ENCODE data around the gene DNAH14. TPM values are rescaled to one million over a fixed set of nuclear protein-coding genes. Genes with fewer than 3 reads are reported as not detected.
"Not testable (repeated sequence)": the region's sequence is repeated elsewhere in the genome, so short reads cannot be mapped to it uniquely, and the experiment has no call there.

The DNAH14 gene
- total and polyA plus RNA-seq, 9 donors: 3.7 to 61.4 (median 24.2) TPM

DNA sequence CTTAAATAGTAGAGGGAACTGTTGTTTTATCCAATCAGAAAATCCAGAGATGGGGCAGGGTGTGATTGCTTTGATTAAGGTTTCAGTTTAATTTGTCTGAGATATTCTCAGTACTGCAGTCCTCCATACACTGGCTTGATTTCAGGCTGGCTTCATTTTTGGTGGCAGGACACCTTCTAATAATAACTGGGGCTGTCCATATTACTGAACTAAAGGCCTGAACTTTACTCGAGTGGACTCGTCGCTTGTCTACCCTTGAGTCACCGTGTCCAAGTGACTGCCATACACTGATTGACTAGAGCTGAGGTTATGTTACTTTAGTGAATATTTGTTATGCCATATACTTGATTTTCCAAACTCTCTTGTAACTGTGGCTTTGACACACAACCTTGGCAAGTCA is 228.8 kb downstream of the DNAH14 start:
- 97 to 98% (median 98%) methylated on average over 4 of the region's 4 CpGs for WGBS, 3 donors
- H3K4me3 ChIP-seq: no peak overlapping the region
- no peaks in the 10 kb centered on the region for H3K36me3 ChIP-seq
- DNase-seq: no peak
- H3K27ac ChIP-seq: no peak overlapping the region
- H3K9me3 ChIP-seq: no peaks in the 10 kb centered on the region
- intact Hi-C loops (cut with DNase I): no loop called here
- TF ChIP-seq, protein P1, sequence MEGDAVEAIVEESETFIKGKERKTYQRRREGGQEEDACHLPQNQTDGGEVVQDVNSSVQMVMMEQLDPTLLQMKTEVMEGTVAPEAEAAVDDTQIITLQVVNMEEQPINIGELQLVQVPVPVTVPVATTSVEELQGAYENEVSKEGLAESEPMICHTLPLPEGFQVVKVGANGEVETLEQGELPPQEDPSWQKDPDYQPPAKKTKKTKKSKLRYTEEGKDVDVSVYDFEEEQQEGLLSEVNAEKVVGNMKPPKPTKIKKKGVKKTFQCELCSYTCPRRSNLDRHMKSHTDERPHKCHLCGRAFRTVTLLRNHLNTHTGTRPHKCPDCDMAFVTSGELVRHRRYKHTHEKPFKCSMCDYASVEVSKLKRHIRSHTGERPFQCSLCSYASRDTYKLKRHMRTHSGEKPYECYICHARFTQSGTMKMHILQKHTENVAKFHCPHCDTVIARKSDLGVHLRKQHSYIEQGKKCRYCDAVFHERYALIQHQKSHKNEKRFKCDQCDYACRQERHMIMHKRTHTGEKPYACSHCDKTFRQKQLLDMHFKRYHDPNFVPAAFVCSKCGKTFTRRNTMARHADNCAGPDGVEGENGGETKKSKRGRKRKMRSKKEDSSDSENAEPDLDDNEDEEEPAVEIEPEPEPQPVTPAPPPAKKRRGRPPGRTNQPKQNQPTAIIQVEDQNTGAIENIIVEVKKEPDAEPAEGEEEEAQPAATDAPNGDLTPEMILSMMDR (IDR thresholded peaks at IDR 0.05): no peak
- TF ChIP-seq POLR2A (IDR thresholded peaks at IDR 0.05): no peak
- no peaks in the 10 kb centered on the region for H3K4me1 ChIP-seq (ENCODE audit: insufficient read depth)
- H3K27me3 ChIP-seq: no peaks in the 10 kb centered on the region

DNA sequence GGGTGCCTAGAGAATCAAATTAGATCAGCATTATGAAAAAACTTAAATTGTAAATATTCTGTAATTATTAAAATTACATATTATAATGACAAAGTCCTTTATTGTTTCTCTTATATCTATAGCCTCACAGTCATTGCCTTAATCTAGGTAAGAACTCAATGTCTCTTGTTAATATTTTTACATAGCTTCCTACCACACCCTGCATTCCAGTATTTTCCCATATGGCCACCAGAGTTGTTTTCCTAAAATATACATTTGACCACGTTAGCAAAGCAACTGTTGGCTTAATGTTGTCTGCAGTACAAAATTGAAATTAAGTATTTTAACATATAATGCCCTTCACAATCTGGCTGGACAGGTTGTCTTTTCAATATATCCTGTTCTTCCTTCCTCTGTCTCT is 230.3 kb downstream of the DNAH14 start:
- Histone ChIP-seq H3K4me3 (no peak overlapping the region), H3K4me1 (ENCODE audit: insufficient read depth) (no peaks in the 10 kb centered on the region), H3K27me3 (no peaks in the 10 kb centered on the region), H3K36me3 (no peaks in the 10 kb centered on the region), H3K9me3 (no peaks in the 10 kb centered on the region), H3K27ac (no peak overlapping the region)
- no peak for DNase-seq
- TF ChIP-seq, protein P1 (IDR thresholded peaks at IDR 0.05): no peak
- TF ChIP-seq EP300 (IDR thresholded peaks at IDR 0.05) (no peak), POLR2A (IDR thresholded peaks at IDR 0.05) (no peak)
- WGBS, 3 donors: 45 to 47% (median 46%) methylated on average over 1 of the region's 1 CpG
- intact Hi-C loops (cut with DNase I): no loop called here

DNA sequence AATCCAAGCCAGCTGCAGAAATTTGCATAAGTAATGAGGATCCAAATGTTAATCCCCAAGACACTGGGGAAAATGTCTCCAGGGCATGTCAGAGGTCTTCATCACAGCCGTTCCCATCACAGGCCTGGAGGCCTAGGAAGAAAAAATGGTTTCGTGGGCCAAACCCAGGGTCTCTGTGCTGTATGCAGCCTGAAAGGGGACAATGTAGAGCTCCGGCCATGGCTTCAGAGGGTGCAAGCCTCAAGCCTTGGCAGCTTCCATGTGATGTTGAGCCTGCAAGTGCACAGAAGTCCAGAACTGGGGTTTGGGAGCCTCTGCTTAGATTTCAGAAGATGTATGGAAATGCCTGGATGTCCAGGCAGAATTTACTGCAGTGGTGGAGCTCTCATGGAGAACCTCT is 247.9 kb downstream of the DNAH14 start:
- H3K27me3 ChIP-seq; H3K36me3 ChIP-seq; H3K4me3 ChIP-seq; H3K4me1 ChIP-seq (ENCODE audit: insufficient read depth); H3K9me3 ChIP-seq; H3K27ac ChIP-seq; intact Hi-C loops (cut with DNase I); DNase-seq: not testable (repeated sequence)
- WGBS, 3 donors: 94 to 97% (median 96%) methylated on average over 3 of the region's 3 CpGs

GRCh38 chr1:225179686-225180085 is 250.2 kb downstream of the DNAH14 start:
- Histone ChIP-seq H3K4me1 (ENCODE audit: insufficient read depth) (no peaks in the 10 kb centered on the region), H3K9me3 (peaks cover 0 to 4% of the 10 kb centered on the region in 2 donors), H3K4me3 (no peak overlapping the region), H3K27me3 (no peaks in the 10 kb centered on the region), H3K27ac (no peak overlapping the region), H3K36me3 (no peaks in the 10 kb centered on the region)
- intact Hi-C loops (cut with DNase I): no loop called here
- TF ChIP-seq EP300 (IDR thresholded peaks at IDR 0.05) (no peak), POLR2A (IDR thresholded peaks at IDR 0.05) (no peak)
- TF ChIP-seq, protein P1 (IDR thresholded peaks at IDR 0.05): no peak
- no peak for DNase-seq

- intact Hi-C loops (cut with DNase I): no loop called here
- H3K9me3 ChIP-seq: no peaks in the 10 kb centered on the region
- no peak for DNase-seq
- WGBS, 3 donors: 98 to 100% (median 100%) methylated on average over 1 of the region's 1 CpG
- no peak for TF ChIP-seq EP300 (IDR thresholded peaks at IDR 0.05)
- TF ChIP-seq, protein P1 (IDR thresholded peaks at IDR 0.05): no peak
- no peak for TF ChIP-seq POLR2A (IDR thresholded peaks at IDR 0.05)
- H3K36me3 ChIP-seq: no peaks in the 10 kb centered on the region
- no peak overlapping the region for H3K27ac ChIP-seq
- no peak overlapping the region for H3K4me3 ChIP-seq
- H3K27me3 ChIP-seq: no peaks in the 10 kb centered on the region
- H3K4me1 ChIP-seq (ENCODE audit: insufficient read depth): no peaks in the 10 kb centered on the region
These were observed 253.2 kb downstream of the DNAH14 start for GRCh38 chr1:225182716-225183115.
